Caco-2 (cell line): Measurements from ENCODE around the gene NCF4. TPM values are rescaled to one million over a fixed set of nuclear protein-coding genes. Genes with fewer than 3 reads are reported as not detected.

Source experiments
- BruUV-seq: library from RNA; stranded (reverse); fragments of 400-500 nt; replicated peaks from 2 replicates; lab custom pipeline; 2021; lab: Mats Ljungman, UMichigan
- CTCF ChIA-PET: fragments of 300-600 bp; sonication (Branson Sonifier 250); formaldehyde crosslinking; loops from one replicate; lab custom pipeline; 2022; ENCODE audit warnings: antibody characterized with exemption; lab: Charles Lee
- POLR2A ChIA-PET: fragments of 300-600 bp; sonication (Branson Sonifier 250); formaldehyde crosslinking; loops from one replicate; lab custom pipeline; 2022; ENCODE audit warnings: antibody characterized with exemption; lab: Charles Lee
- DNase-seq, 2 experiments: peaks; one replicate each; pipeline versions ENCODE4 v3.0.0 to v3.0.0-alpha.2; 2020 to 2022
- H3K27me3 ChIP-seq: replicated peaks from 2 replicates; pipeline ENCODE4 v1.6.0; 2011; ENCODE audit warnings: low read length; ENCODE audit not compliant: control insufficient read depth, insufficient read depth
- H3K36me3 ChIP-seq: 2 replicates; pipeline ENCODE4 v1.5.1; 2011; ENCODE audit warnings: low read length; ENCODE audit not compliant: control insufficient read depth, insufficient read depth
- H3K4me1 ChIP-seq: fragments of 250-450 bp; sonication (Bioruptor Pico); 2 replicates; pipeline ENCODE4 v1.5.1; 2020; ENCODE audit warnings: mild to moderate bottlenecking
- H3K4me3 ChIP-seq: 2 replicates; pipeline ENCODE4 v1.5.1; 2011; ENCODE audit warnings: low read depth, mild to moderate bottlenecking, control low read depth, low read length
- H3K9me3 ChIP-seq: fragments of 250-450 bp; sonication (Bioruptor Pico); 2 replicates; pipeline ENCODE4 v1.5.1; 2020; ENCODE audit warnings: mild to moderate bottlenecking, moderate library complexity
- H3K27ac Mint-ChIP-seq: one replicate; pipeline ENCODE4 v1.8.0; 2022; ENCODE audit warnings: mixed read lengths; ENCODE audit not compliant: unreplicated experiment
- H3K27me3 Mint-ChIP-seq: one replicate; pipeline ENCODE4 v1.8.0; 2022; ENCODE audit warnings: mixed read lengths; ENCODE audit not compliant: insufficient read depth, unreplicated experiment
- H3K36me3 Mint-ChIP-seq: one replicate; pipeline ENCODE4 v1.8.0; 2022; ENCODE audit warnings: mild to moderate bottlenecking, mixed read lengths; ENCODE audit not compliant: insufficient read depth, unreplicated experiment
- H3K4me1 Mint-ChIP-seq: one replicate; pipeline ENCODE4 v1.8.0; 2022; ENCODE audit warnings: low read depth, mixed read lengths; ENCODE audit not compliant: unreplicated experiment
- H3K4me3 Mint-ChIP-seq: one replicate; pipeline ENCODE4 v1.8.0; 2022; ENCODE audit warnings: mild to moderate bottlenecking, moderate library complexity, mixed read lengths; ENCODE audit not compliant: unreplicated experiment
- H3K9me3 Mint-ChIP-seq: one replicate; pipeline ENCODE4 v1.8.0; 2022; ENCODE audit warnings: mixed read lengths; ENCODE audit not compliant: unreplicated experiment
- CTCF ChIP-seq, 2 experiments: fragments of 200-600 bp in 1 of 2; IDR thresholded peaks; 1 replicate in 1 of 2; 2 replicates in 1 of 2; pipeline versions ENCODE4 v1.5.1 to v1.8.0; 2011 to 2022; ENCODE audit warnings: antibody characterized with exemption in 1 of 2, control low read depth in 1 of 2, inconsistent platforms in 1 of 2, low read depth in 1 of 2, low read length in 1 of 2, mild to moderate bottlenecking in 1 of 2, moderate library complexity in 1 of 2; ENCODE audit not compliant: insufficient read depth in 1 of 2, severe bottlenecking in 1 of 2, unreplicated experiment in 1 of 2
- intact Hi-C: fragments of 100-400 bp; cut with micrococcal nuclease; formaldehyde crosslinking; loops from one replicate; pipeline ENCODE4 v1.10.0; 2022; ENCODE audit not compliant: unreplicated experiment
- total RNA-seq: library from RNA; stranded (reverse); gene quantifications from 2 replicates; pipeline ENCODE4 v1.2.3, GENCODE V29; 2022

The NCF4 gene
- total RNA-seq, 1 experiment from 2014 or later, result not detected

GRCh38 chr22:36887162-36887561 is 26.4 kb downstream of the NCF4 start:
- ChIA-PET CTCF (no interaction called here), POLR2A (no interaction called here)
- no peak for DNase-seq
- Histone ChIP-seq H3K4me3 (no peak overlapping the region), H3K9me3 (0 out of 2 replicates have a peak, but pooled peaks cover 4% of the 10 kb centered on the region), H3K4me1 (no peaks in the 10 kb centered on the region), H3K36me3 (no peaks in the 10 kb centered on the region), H3K27me3 (no peaks in the 10 kb centered on the region)
- Mint-ChIP-seq H3K9me3 (no peaks in the 10 kb centered on the region), H3K4me1 (no peaks in the 10 kb centered on the region), H3K27me3 (peaks cover 16% of the 10 kb centered on the region), H3K36me3 (no peaks in the 10 kb centered on the region), H3K4me3 (no peak overlapping the region), H3K27ac (no peak overlapping the region)
- intact Hi-C loops, result no loop called here
- BruUV-seq, result no TSS peak
- no peak for TF ChIP-seq CTCF (IDR thresholded peaks at IDR 0.05; ENCODE audit: insufficient read depth in 1 of 2, low read depth in 1 of 2, low read length in 1 of 2, severe bottlenecking in 1 of 2, unreplicated experiment in 1 of 2)

GRCh38 chr22:36891646-36892045 is 30.8 kb downstream of the NCF4 start:
- intact Hi-C loops, result no loop called here
- CTCF ChIA-PET, result no interaction called here
- Histone ChIP-seq H3K4me1 (no peaks in the 10 kb centered on the region), H3K27me3 (no peaks in the 10 kb centered on the region), H3K9me3 (no peaks in the 10 kb centered on the region), H3K36me3 (no peaks in the 10 kb centered on the region), H3K4me3 (no peak overlapping the region)
- no TSS peak for BruUV-seq
- POLR2A ChIA-PET, result no interaction called here
- Mint-ChIP-seq H3K4me3 (no peak overlapping the region), H3K27me3 (peaks cover 17% of the 10 kb centered on the region), H3K9me3 (peaks cover 7% of the 10 kb centered on the region), H3K4me1 (no peaks in the 10 kb centered on the region), H3K36me3 (no peaks in the 10 kb centered on the region), H3K27ac (no peak overlapping the region)
- no peak for TF ChIP-seq CTCF (IDR thresholded peaks at IDR 0.05; ENCODE audit: insufficient read depth in 1 of 2, low read depth in 1 of 2, low read length in 1 of 2, severe bottlenecking in 1 of 2, unreplicated experiment in 1 of 2)
- no peak for DNase-seq

- ChIA-PET POLR2A (no interaction called here), CTCF (no interaction called here)
- no peaks in the 10 kb centered on the region for H3K36me3 Mint-ChIP-seq
- no peak overlapping the region for H3K4me3 ChIP-seq
- no peak overlapping the region for H3K27ac Mint-ChIP-seq
- BruUV-seq, result no TSS peak
- no peaks in the 10 kb centered on the region for H3K9me3 ChIP-seq
- H3K4me3 Mint-ChIP-seq, result no peak overlapping the region
- peaks cover 10% of the 10 kb centered on the region for H3K9me3 Mint-ChIP-seq
- H3K27me3 Mint-ChIP-seq, result peaks cover 16% of the 10 kb centered on the region
- no peaks in the 10 kb centered on the region for H3K27me3 ChIP-seq
- DNase-seq, result no peak
- intact Hi-C loops, result no loop called here
- H3K36me3 ChIP-seq, result no peaks in the 10 kb centered on the region
- H3K4me1 ChIP-seq, result no peaks in the 10 kb centered on the region
- H3K4me1 Mint-ChIP-seq, result no peaks in the 10 kb centered on the region
- TF ChIP-seq CTCF (IDR thresholded peaks at IDR 0.05; ENCODE audit: insufficient read depth in 1 of 2, low read depth in 1 of 2, low read length in 1 of 2, severe bottlenecking in 1 of 2, unreplicated experiment in 1 of 2), result no peak
These were observed 31.5 kb downstream of the NCF4 start for GRCh38 chr22:36892292-36892691.
